Measurements from ENCODE around the gene C14orf119.
A peak's percentile ranks its signal among the peaks of the same experiment; 100 is the strongest.

The C14orf119 gene

DNA sequence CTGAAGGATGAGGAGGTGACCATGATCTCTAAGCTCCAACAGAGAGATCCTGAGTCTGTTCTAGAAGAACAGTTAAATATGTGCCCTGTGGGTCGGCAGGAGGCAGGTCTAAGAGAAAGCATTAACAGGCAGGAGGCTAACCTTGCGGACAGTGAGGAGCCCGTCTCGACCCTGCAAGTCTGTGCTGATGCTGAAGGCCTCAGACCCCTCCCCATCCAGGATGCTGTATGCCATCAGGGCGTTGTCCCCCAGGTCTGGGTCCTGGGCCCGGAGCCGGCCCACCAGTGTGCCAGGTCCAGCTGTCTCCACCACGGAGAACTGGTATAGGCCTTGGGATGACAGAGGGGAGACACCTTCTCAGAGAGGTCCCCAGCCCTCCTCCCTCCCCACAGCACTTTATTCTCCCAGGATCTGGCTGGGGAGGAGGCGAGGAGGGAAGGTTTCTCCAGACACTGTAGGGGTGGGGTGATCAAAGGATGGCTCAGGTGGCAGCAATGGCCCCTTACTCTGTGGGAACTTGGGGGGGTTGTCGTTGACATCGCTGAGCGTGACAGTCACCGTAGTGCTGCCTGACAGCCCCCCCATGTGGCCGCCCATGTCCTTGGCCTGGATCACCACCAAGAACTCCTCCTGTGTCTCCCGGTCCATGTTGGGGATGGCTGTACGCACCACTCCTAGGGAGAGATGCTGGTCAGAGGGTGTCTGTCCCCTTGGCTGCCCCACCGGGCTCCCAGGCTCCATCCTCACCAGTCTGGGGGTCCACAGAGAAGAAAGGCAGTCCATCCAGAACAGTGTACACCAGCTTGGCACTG lies 41.1 kb upstream of the C14orf119 start:
- Histone ChIP-seq H2AK5ac (ENCODE audit: low read length) (no peak overlapping the region), H2BK5ac (ENCODE audit: low read depth, low read length, poor library complexity) (no peak overlapping the region), H3K27ac (ENCODE audit: low read depth, low read length) (no peak overlapping the region), H2BK12ac (ENCODE audit: low read length) (no peak overlapping the region), H3K27me3 (ENCODE audit: insufficient read depth, low read length) (no peaks in the 10 kb centered on the region), H2BK120ac (ENCODE audit: insufficient read depth, low read length, poor library complexity) (no peak overlapping the region), H3K4ac (ENCODE audit: low read depth, low read length) (no peak overlapping the region), H3K18ac (ENCODE audit: low read length) (no peak overlapping the region), H4K91ac (ENCODE audit: low read depth, low read length) (no peak overlapping the region), H3K23ac (ENCODE audit: low read length) (no peak overlapping the region), H3K9ac (ENCODE audit: low read length) (no peak overlapping the region), H3K14ac (ENCODE audit: low read length) (no peak overlapping the region), H3K36me3 (ENCODE audit: control insufficient read depth in 1 of 2, insufficient read depth in 2 of 2, low read length in 2 of 2) (peaks cover 54 to 66% of the 10 kb centered on the region in 2 experiments), H3K79me2 (ENCODE audit: control insufficient read depth, insufficient read depth, low read length, poor library complexity) (peaks cover 6% of the 10 kb centered on the region), H4K8ac (ENCODE audit: low read depth, low read length) (no peak overlapping the region), H3K9me3 (ENCODE audit: insufficient read depth, low read depth, low read length) (peaks cover 3% of the 10 kb centered on the region), H3K4me2 (ENCODE audit: low read length) (no peak overlapping the region), H2AFZ (ENCODE audit: insufficient read depth, low read length, poor library complexity) (no peak overlapping the region), H3K79me1 (ENCODE audit: low read length) (peaks cover 12% of the 10 kb centered on the region), H3K4me1 (ENCODE audit: control insufficient read depth in 1 of 2, insufficient read depth in 2 of 2, low read length in 2 of 2) (peaks cover 5 to 11% of the 10 kb centered on the region in 2 experiments), H3K4me3 (ENCODE audit: low read depth, low read length) (no peak overlapping the region), H4K12ac (ENCODE audit: low read depth, low read length) (no peak overlapping the region)
- WGBS (ENCODE audit: extremely low coverage, insufficient coverage, insufficient read length): no CpG with 5 or more reads among the region's 17 CpGs
- DNase-seq: no peak

- no peak overlapping the region for H4K8ac ChIP-seq (ENCODE audit: low read depth, low read length)
- H4K12ac ChIP-seq (ENCODE audit: low read depth, low read length): no peak overlapping the region
- no peak for DNase-seq
- H3K9me3 ChIP-seq (ENCODE audit: insufficient read depth, low read depth, low read length): peaks cover 3% of the 10 kb centered on the region
- peaks cover 57 to 64% of the 10 kb centered on the region in 2 experiments for H3K36me3 ChIP-seq (ENCODE audit: control insufficient read depth in 1 of 2, insufficient read depth in 2 of 2, low read length in 2 of 2)
- H3K4ac ChIP-seq (ENCODE audit: low read depth, low read length): no peak overlapping the region
- no peak overlapping the region for H2AK5ac ChIP-seq (ENCODE audit: low read length)
- no peak overlapping the region for H2AFZ ChIP-seq (ENCODE audit: insufficient read depth, low read length, poor library complexity)
- no peak overlapping the region for H2BK5ac ChIP-seq (ENCODE audit: low read depth, low read length, poor library complexity)
- H3K79me2 ChIP-seq (ENCODE audit: control insufficient read depth, insufficient read depth, low read length, poor library complexity): peaks cover 6% of the 10 kb centered on the region
- H3K4me1 ChIP-seq (ENCODE audit: control insufficient read depth in 1 of 2, insufficient read depth in 2 of 2, low read length in 2 of 2): peaks cover 5 to 11% of the 10 kb centered on the region in 2 experiments
- no peak overlapping the region for H2BK12ac ChIP-seq (ENCODE audit: low read length)
- H3K14ac ChIP-seq (ENCODE audit: low read length): no peak overlapping the region
- H3K18ac ChIP-seq (ENCODE audit: low read length): no peak overlapping the region
- H3K4me2 ChIP-seq (ENCODE audit: low read length): no peak overlapping the region
- no peak overlapping the region for H4K91ac ChIP-seq (ENCODE audit: low read depth, low read length)
- H3K27ac ChIP-seq (ENCODE audit: low read depth, low read length): no peak overlapping the region
- no peak overlapping the region for H2BK120ac ChIP-seq (ENCODE audit: insufficient read depth, low read length, poor library complexity)
- H3K79me1 ChIP-seq (ENCODE audit: low read length): peaks cover 12% of the 10 kb centered on the region
- no CpG with 5 or more reads among the region's 12 CpGs for WGBS (ENCODE audit: extremely low coverage, insufficient coverage, insufficient read length)
- H3K23ac ChIP-seq (ENCODE audit: low read length): no peak overlapping the region
- no peaks in the 10 kb centered on the region for H3K27me3 ChIP-seq (ENCODE audit: insufficient read depth, low read length)
- H3K4me3 ChIP-seq (ENCODE audit: low read depth, low read length): no peak overlapping the region
- no peak overlapping the region for H3K9ac ChIP-seq (ENCODE audit: low read length)
Observed at GRCh38 chr14:23055147-23055550, 40.2 kb upstream of the C14orf119 start.

DNA sequence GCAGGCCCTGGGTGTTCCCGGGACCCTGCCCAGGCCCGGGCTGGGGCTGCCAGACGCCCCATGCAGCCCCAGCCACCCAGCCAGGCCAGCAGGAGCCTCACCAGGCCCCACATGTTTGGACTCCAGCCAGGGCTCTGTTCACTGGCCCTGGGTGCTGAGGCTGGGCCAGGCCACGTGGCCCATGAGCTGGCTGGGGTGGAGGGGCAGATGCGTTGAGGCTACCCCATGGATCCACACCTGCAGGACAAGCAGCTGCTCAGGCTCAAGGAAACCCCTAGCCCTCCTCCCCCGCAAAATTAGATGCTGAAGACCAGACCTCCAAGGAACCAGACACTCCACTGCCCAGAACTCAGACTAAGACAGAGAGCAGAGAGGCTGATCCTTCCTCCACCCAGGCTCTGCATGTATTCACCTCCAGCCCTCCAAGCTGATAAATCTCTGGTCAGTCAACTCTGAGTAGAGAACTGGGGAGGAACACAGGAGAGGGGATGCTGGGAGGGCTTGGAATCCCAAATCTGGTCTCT lies 39.6 kb upstream of the C14orf119 start:
- Histone ChIP-seq H3K4ac (ENCODE audit: low read depth, low read length) (no peak overlapping the region), H3K36me3 (ENCODE audit: control insufficient read depth in 1 of 2, insufficient read depth in 2 of 2, low read length in 2 of 2) (peaks cover 56 to 63% of the 10 kb centered on the region in 2 experiments), H2BK12ac (ENCODE audit: low read length) (no peak overlapping the region)

GRCh38 chr14:23056145-23056955 lies 39.0 kb upstream of the C14orf119 start:
- no peak overlapping the region for H2BK120ac ChIP-seq (ENCODE audit: insufficient read depth, low read length, poor library complexity)
- peaks cover 6% of the 10 kb centered on the region for H3K79me2 ChIP-seq (ENCODE audit: control insufficient read depth, insufficient read depth, low read length, poor library complexity)
- H3K18ac ChIP-seq (ENCODE audit: low read length): peak overlapping the region; percentile 16
- H3K36me3 ChIP-seq (ENCODE audit: control insufficient read depth in 1 of 2, insufficient read depth in 2 of 2, low read length in 2 of 2): peaks cover 63 to 66% of the 10 kb centered on the region in 2 experiments
- H2AFZ ChIP-seq (ENCODE audit: insufficient read depth, low read length, poor library complexity): no peak overlapping the region
- H3K4me1 ChIP-seq (ENCODE audit: control insufficient read depth in 1 of 2, insufficient read depth in 2 of 2, low read length in 2 of 2): peaks cover 9 to 17% of the 10 kb centered on the region in 2 experiments
- no peak overlapping the region for H4K12ac ChIP-seq (ENCODE audit: low read depth, low read length)
- H3K27ac ChIP-seq (ENCODE audit: low read depth, low read length): peak overlapping the region; percentile 16
- no peak overlapping the region for H2BK5ac ChIP-seq (ENCODE audit: low read depth, low read length, poor library complexity)
- peak overlapping the region; percentile 67 for H3K4me2 ChIP-seq (ENCODE audit: low read length)
- no peak overlapping the region for H3K23ac ChIP-seq (ENCODE audit: low read length)
- H3K4me3 ChIP-seq (ENCODE audit: low read depth, low read length): peak overlapping the region; percentile 76
- H3K9ac ChIP-seq (ENCODE audit: low read length): no peak overlapping the region
- WGBS (ENCODE audit: extremely low coverage, insufficient coverage, insufficient read length): no CpG with 5 or more reads among the region's 17 CpGs
- DNase-seq: peak; percentile 74 to 85
- no peak overlapping the region for H3K4ac ChIP-seq (ENCODE audit: low read depth, low read length)
- H4K91ac ChIP-seq (ENCODE audit: low read depth, low read length): no peak overlapping the region
- peaks cover 3% of the 10 kb centered on the region for H3K9me3 ChIP-seq (ENCODE audit: insufficient read depth, low read depth, low read length)
- no peak overlapping the region for H2AK5ac ChIP-seq (ENCODE audit: low read length)
- peak overlapping the region; percentile 10 for H2BK12ac ChIP-seq (ENCODE audit: low read length)
- H3K27me3 ChIP-seq (ENCODE audit: insufficient read depth, low read length): no peaks in the 10 kb centered on the region
- H3K79me1 ChIP-seq (ENCODE audit: low read length): peaks cover 17% of the 10 kb centered on the region
- H4K8ac ChIP-seq (ENCODE audit: low read depth, low read length): no peak overlapping the region
- H3K14ac ChIP-seq (ENCODE audit: low read length): no peak overlapping the region

More for the DNA sequence above, 39.6 kb upstream of the C14orf119 start:
- no peak overlapping the region for H3K9ac ChIP-seq (ENCODE audit: low read length)
- no peak overlapping the region for H3K14ac ChIP-seq (ENCODE audit: low read length)
- H3K27me3 ChIP-seq (ENCODE audit: insufficient read depth, low read length): no peaks in the 10 kb centered on the region
- no peak overlapping the region for H2BK5ac ChIP-seq (ENCODE audit: low read depth, low read length, poor library complexity)
- H3K4me2 ChIP-seq (ENCODE audit: low read length): peak overlapping the region; percentile 67
- H3K4me3 ChIP-seq (ENCODE audit: low read depth, low read length): no peak overlapping the region
- H2AK5ac ChIP-seq (ENCODE audit: low read length): no peak overlapping the region
- H2AFZ ChIP-seq (ENCODE audit: insufficient read depth, low read length, poor library complexity): no peak overlapping the region
- peak overlapping the region; percentile 19 for H3K18ac ChIP-seq (ENCODE audit: low read length)
- no peak overlapping the region for H2BK120ac ChIP-seq (ENCODE audit: insufficient read depth, low read length, poor library complexity)
- no peak overlapping the region for H4K91ac ChIP-seq (ENCODE audit: low read depth, low read length)
- peaks cover 5 to 11% of the 10 kb centered on the region in 2 experiments for H3K4me1 ChIP-seq (ENCODE audit: control insufficient read depth in 1 of 2, insufficient read depth in 2 of 2, low read length in 2 of 2)
- H3K23ac ChIP-seq (ENCODE audit: low read length): no peak overlapping the region
- no peak overlapping the region for H4K12ac ChIP-seq (ENCODE audit: low read depth, low read length)
- peaks cover 3% of the 10 kb centered on the region for H3K9me3 ChIP-seq (ENCODE audit: insufficient read depth, low read depth, low read length)
- WGBS (ENCODE audit: extremely low coverage, insufficient coverage, insufficient read length): no CpG with 5 or more reads among the region's 6 CpGs
- no peak for DNase-seq
- H3K27ac ChIP-seq (ENCODE audit: low read depth, low read length): peak overlapping the region; percentile 6
- no peak overlapping the region for H4K8ac ChIP-seq (ENCODE audit: low read depth, low read length)
- H3K79me2 ChIP-seq (ENCODE audit: control insufficient read depth, insufficient read depth, low read length, poor library complexity): peaks cover 6% of the 10 kb centered on the region
- H3K79me1 ChIP-seq (ENCODE audit: low read length): peaks cover 12% of the 10 kb centered on the region

Data from trophoblast cell (in vitro differentiated cells and primary cell).